ENCODE measurements around the gene RPS21. TPM values are rescaled to one million over a fixed set of nuclear protein-coding genes. Genes with fewer than 3 reads are reported as not detected.

Gene RPS21
- total and polyA plus RNA-seq, 8 donors: 239 to 7,615 (median 2,549) TPM

DNA sequence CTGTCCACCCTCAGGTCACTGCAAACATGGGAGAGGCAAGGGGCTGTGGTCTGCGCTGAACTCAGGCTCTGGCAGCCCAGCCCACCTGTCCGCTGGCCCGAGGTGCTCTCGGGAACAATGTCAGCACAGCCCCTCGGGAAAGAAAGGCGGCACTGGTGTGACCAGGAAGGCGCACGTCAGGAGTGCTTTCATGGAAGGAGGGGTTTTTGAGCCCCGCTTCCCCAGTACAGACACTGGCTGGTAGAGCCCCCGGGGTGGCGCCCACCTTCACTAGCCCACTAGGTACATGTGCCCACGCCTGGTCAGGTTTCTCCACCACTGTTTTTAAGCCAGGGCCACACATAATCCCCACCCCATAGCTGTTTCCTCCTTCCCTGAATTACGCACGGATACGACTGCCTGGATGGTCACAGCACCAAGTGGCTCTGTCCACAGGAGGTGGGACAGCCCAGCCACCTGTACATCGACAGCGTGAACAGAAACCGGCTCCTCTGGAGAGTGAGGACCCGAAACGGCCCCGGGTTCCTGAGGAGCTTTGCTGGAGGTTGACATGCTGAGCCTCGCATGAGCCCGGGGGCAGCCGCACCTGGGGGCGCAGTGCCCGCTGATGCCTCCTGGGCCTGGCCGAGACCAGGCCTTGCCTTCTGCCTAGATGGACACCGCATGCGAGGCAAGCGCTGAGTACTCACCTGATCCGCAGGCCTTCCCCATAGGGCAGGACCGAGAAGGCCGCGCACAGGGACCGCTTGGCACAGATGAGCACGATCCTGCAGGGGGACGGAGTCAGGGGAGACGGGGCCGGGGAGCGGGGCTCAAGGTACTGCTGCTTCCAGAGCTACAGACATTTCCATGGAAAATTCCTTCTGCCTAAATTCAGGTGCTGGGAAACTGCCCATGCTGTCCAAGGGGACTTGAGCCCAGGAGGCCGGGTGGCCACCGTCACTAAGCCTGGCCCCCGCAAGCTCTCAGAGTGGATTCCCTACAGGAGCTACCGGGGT, 7.6 kb downstream of the RPS21 start:
- intact Hi-C loops (cut with DNase I; ENCODE audit: low total_unique reads): no loop called here
- Histone ChIP-seq H3K4me1 (peaks cover 0 to 2% (median 0%) of the 10 kb centered on the region in 4 donors), H3K27me3 (no peaks in the 10 kb centered on the region), H3K4me3 (no peak overlapping the region), H3K36me3 (peaks cover under 1 to 75% (median 65%) of the 10 kb centered on the region in 4 donors), H3K27ac (no peak overlapping the region), H3K9me3 (no peaks in the 10 kb centered on the region)
- no peak for DNase-seq
- no peak for TF ChIP-seq POLR2A (IDR thresholded peaks at IDR 0.05)
- no peak for TF ChIP-seq POLR2AphosphoS5 (IDR thresholded peaks at IDR 0.05)
- TF ChIP-seq, protein P1, sequence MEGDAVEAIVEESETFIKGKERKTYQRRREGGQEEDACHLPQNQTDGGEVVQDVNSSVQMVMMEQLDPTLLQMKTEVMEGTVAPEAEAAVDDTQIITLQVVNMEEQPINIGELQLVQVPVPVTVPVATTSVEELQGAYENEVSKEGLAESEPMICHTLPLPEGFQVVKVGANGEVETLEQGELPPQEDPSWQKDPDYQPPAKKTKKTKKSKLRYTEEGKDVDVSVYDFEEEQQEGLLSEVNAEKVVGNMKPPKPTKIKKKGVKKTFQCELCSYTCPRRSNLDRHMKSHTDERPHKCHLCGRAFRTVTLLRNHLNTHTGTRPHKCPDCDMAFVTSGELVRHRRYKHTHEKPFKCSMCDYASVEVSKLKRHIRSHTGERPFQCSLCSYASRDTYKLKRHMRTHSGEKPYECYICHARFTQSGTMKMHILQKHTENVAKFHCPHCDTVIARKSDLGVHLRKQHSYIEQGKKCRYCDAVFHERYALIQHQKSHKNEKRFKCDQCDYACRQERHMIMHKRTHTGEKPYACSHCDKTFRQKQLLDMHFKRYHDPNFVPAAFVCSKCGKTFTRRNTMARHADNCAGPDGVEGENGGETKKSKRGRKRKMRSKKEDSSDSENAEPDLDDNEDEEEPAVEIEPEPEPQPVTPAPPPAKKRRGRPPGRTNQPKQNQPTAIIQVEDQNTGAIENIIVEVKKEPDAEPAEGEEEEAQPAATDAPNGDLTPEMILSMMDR (IDR thresholded peaks at IDR 0.05): no peak
- no peak for TF ChIP-seq EP300 (IDR thresholded peaks at IDR 0.05)
- 91 to 95% (median 94%) methylated on average over 31 to 44 of the region's 44 CpGs for WGBS, 5 donors

DNA sequence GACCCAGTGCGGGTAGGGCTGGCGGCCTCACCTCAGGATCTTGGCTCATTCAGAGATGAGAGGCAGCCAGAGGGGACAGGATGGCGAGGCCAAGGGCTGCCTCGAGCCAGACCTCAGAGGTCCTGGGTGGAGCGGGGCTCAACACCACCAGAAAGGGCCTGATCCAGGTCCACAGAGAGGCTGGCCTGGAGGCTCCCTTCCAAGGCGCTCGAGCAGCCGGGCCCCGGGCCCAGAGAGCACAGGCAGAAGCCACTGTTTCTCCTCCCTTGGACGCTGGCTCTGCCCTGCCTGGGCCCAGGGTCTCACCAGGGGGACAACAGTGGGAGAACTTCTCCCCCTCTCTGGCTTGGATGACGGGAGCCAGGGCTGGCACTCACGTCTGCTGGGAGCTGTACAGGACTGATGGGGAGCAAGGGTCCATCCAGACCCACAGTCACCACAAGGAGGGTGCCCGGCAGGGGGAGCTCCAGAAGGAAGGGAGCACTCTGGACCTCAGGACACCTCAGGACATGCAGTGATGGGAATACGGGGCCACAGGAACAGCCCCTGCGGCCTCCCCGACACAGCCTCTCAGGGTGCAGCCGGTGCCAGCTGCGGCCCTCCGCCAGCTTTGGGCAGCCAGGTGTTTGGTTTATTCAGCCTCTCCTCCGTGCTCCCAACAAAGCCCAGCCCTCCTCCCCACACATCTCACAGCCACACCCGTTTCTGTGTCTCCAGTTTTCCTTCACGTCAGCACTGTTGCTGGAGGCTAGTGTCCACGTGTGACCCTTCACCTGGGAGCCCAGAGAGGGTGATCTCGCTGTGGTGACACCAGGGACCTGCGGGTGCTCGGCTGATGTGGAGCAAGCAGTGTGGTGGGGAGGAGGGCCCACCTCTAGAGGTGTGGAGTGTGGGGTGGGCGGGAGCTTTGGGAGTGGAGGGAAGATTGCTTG, 8.7 kb downstream of the RPS21 start:
- no peaks in the 10 kb centered on the region for H3K4me1 ChIP-seq
- no peak overlapping the region for H3K27ac ChIP-seq
- no peaks in the 10 kb centered on the region for H3K27me3 ChIP-seq
- no peak for DNase-seq
- no peak overlapping the region for H3K4me3 ChIP-seq
- WGBS, 5 donors: 80 to 85% (median 82%) methylated on average over 18 to 27 of the region's 27 CpGs
- peaks cover 0 to 70% (median 60%) of the 10 kb centered on the region in 4 donors for H3K36me3 ChIP-seq
- intact Hi-C loops (cut with DNase I; ENCODE audit: low total_unique reads): no loop called here
- no peaks in the 10 kb centered on the region for H3K9me3 ChIP-seq
- TF ChIP-seq, protein P1 (IDR thresholded peaks at IDR 0.05): no peak
- TF ChIP-seq POLR2A (IDR thresholded peaks at IDR 0.05): no peak

DNA sequence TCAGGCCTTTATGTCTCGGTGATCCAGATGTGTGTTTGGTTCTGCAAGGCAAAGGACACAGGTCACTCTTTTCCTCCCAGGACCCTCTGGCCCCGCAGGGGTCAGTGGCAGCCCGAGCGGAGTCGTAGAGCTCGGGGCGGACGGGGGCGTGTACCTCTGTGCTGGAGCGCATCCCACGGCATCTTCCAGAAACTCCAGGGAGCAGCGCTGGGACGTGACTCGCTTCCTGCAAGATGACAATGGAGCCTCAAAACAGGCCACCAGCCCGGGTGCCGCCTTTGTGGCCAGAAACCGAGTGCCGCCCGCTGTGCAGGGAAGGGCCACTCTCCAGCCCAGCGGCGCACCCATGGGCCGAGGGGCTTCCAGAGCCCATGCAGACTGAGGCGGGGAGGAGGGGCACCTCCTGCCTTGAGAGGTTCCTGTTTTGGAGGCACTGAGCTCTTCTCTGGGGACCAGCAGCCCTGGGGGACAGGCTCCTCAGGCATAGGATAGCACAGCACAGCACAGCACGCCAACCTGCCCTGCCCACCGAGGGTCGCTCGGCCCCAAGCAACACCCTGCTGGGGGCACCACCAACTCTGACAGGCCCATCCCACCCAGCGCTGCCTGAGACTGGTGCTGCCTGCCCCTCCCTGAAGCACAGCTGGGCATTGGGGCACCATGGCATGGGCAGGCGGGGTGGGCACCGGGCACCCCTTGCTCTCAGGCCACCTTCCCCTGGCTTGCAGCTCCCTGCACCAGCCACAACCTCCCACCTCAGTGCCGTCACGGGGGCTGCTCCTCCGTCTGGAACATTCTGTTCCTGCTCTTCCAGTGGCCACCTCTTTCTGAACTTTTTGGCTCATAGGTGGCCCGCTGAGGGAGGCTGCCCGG, 9.7 kb downstream of the RPS21 start:
- 79 to 93% (median 91%) methylated on average over 23 to 35 of the region's 35 CpGs for WGBS, 5 donors
- intact Hi-C loops (cut with DNase I; ENCODE audit: low total_unique reads): no loop called here
- Histone ChIP-seq H3K27me3 (no peaks in the 10 kb centered on the region), H3K27ac (no peak overlapping the region), H3K4me1 (no peaks in the 10 kb centered on the region), H3K9me3 (no peaks in the 10 kb centered on the region), H3K36me3 (peaks cover 0 to 70% (median 57%) of the 10 kb centered on the region in 4 donors), H3K4me3 (no peak overlapping the region)
- TF ChIP-seq POLR2A (IDR thresholded peaks at IDR 0.05): no peak
- no peak for TF ChIP-seq POLR2AphosphoS5 (IDR thresholded peaks at IDR 0.05)
- no peak for TF ChIP-seq EP300 (IDR thresholded peaks at IDR 0.05)
- TF ChIP-seq, protein P1 (IDR thresholded peaks at IDR 0.05): no peak
- DNase-seq: no peak
